ENCODE data around the gene TEP1.

The TEP1 gene

DNA sequence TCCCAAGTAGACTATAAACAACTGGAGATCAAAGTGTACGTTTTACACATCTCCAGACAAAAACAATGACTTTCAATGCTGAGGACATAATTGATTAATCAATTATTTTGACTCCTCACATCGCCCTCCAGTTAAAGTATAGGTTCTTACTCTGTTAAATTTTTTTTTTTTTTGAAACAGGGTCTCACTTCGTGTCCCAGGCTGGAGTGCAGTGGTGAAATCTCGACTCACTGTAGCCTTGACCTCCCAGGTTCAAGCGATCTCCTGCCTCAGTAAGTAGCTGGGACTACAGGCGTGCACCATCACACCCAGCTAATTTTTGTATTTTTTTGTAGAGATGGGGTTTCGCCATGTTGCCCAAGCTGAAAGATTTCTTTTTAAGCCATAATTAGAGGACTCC is 79.3 kb downstream of the TEP1 start:
- H3K79me2 ChIP-seq (ENCODE audit: control insufficient read depth, low read length) = peaks cover 51% of the 10 kb centered on the region
- H3K27ac ChIP-seq (ENCODE audit: low read depth, low read length) = peak overlapping the region; percentile 83
- H3K36me3 ChIP-seq (ENCODE audit: control insufficient read depth, low read length) = peaks cover 34% of the 10 kb centered on the region
- TF ChIP-seq, protein P1, sequence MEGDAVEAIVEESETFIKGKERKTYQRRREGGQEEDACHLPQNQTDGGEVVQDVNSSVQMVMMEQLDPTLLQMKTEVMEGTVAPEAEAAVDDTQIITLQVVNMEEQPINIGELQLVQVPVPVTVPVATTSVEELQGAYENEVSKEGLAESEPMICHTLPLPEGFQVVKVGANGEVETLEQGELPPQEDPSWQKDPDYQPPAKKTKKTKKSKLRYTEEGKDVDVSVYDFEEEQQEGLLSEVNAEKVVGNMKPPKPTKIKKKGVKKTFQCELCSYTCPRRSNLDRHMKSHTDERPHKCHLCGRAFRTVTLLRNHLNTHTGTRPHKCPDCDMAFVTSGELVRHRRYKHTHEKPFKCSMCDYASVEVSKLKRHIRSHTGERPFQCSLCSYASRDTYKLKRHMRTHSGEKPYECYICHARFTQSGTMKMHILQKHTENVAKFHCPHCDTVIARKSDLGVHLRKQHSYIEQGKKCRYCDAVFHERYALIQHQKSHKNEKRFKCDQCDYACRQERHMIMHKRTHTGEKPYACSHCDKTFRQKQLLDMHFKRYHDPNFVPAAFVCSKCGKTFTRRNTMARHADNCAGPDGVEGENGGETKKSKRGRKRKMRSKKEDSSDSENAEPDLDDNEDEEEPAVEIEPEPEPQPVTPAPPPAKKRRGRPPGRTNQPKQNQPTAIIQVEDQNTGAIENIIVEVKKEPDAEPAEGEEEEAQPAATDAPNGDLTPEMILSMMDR (IDR thresholded peaks at IDR 0.05; ENCODE audit: low read depth, low read length, poor library complexity, severe bottlenecking) = no peak
- TF ChIP-seq EZH2phosphoT487 (IDR thresholded peaks at IDR 0.05; ENCODE audit: borderline replicate concordance, low read length) = no peak
- H4K20me1 ChIP-seq (ENCODE audit: control insufficient read depth, insufficient read depth, low read depth, low read length) = peaks cover 6% of the 10 kb centered on the region; the same call in 1 of the 2 replicates
- peaks cover 22% of the 10 kb centered on the region for H3F3A ChIP-seq (ENCODE audit: control insufficient read depth, insufficient read depth)
- no peaks in the 10 kb centered on the region for H3K9me3 ChIP-seq (ENCODE audit: control insufficient read depth, insufficient read depth, low read length)
- no peaks in the 10 kb centered on the region for H3K9me2 ChIP-seq (replicated peaks; ENCODE audit: control insufficient read depth, low read length)
- peaks cover 46% of the 10 kb centered on the region for H3K4me1 ChIP-seq (ENCODE audit: control insufficient read depth, low read length)
- H3K4me2 ChIP-seq (ENCODE audit: low read length) = peak overlapping the region; percentile 98
- no peaks in the 10 kb centered on the region for H3K27me3 ChIP-seq (ENCODE audit: control insufficient read depth, low read length)
- H3K4me3 ChIP-seq (ENCODE audit: low read length) = peak overlapping the region; percentile 97

DNA sequence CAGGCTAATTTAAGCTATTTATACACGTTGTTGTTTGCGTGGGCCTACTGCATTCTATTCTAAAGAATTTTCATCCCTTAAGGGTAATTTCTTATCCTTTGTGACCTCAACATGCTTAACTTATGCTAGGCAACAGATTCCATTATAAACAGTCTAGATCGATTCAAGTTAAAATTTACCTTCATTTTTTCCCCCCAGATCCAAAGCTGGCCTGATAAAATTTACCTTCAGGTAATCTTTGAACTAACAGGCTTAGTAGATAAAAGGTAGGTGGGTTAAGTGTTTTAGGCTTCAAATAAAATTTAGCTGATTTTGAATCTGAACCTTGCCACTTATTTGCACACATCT is 79.8 kb downstream of the TEP1 start:
- peaks cover 56% of the 10 kb centered on the region for H3K79me2 ChIP-seq (ENCODE audit: control insufficient read depth, low read length)
- no peaks in the 10 kb centered on the region for H3K9me2 ChIP-seq (replicated peaks; ENCODE audit: control insufficient read depth, low read length)
- H3K4me2 ChIP-seq (ENCODE audit: low read length) = peak overlapping the region; percentile 98
- peak overlapping the region; percentile 97 for H3K4me3 ChIP-seq (ENCODE audit: low read length)
- peak overlapping the region; percentile 83 for H3K27ac ChIP-seq (ENCODE audit: low read depth, low read length)
- peaks cover 51% of the 10 kb centered on the region for H3K4me1 ChIP-seq (ENCODE audit: control insufficient read depth, low read length)
- peaks cover 39% of the 10 kb centered on the region for H3K36me3 ChIP-seq (ENCODE audit: control insufficient read depth, low read length)
- H3K27me3 ChIP-seq (ENCODE audit: control insufficient read depth, low read length) = no peaks in the 10 kb centered on the region
- H3F3A ChIP-seq (ENCODE audit: control insufficient read depth, insufficient read depth) = peaks cover 24% of the 10 kb centered on the region
- H4K20me1 ChIP-seq (ENCODE audit: control insufficient read depth, insufficient read depth, low read depth, low read length) = peaks cover 6% of the 10 kb centered on the region; the same call in 1 of the 2 replicates
- H3K9me3 ChIP-seq (ENCODE audit: control insufficient read depth, insufficient read depth, low read length) = no peaks in the 10 kb centered on the region
- no peak for TF ChIP-seq EZH2phosphoT487 (IDR thresholded peaks at IDR 0.05; ENCODE audit: borderline replicate concordance, low read length)
- TF ChIP-seq, protein P1 (IDR thresholded peaks at IDR 0.05; ENCODE audit: low read depth, low read length, poor library complexity, severe bottlenecking) = no peak

DNA sequence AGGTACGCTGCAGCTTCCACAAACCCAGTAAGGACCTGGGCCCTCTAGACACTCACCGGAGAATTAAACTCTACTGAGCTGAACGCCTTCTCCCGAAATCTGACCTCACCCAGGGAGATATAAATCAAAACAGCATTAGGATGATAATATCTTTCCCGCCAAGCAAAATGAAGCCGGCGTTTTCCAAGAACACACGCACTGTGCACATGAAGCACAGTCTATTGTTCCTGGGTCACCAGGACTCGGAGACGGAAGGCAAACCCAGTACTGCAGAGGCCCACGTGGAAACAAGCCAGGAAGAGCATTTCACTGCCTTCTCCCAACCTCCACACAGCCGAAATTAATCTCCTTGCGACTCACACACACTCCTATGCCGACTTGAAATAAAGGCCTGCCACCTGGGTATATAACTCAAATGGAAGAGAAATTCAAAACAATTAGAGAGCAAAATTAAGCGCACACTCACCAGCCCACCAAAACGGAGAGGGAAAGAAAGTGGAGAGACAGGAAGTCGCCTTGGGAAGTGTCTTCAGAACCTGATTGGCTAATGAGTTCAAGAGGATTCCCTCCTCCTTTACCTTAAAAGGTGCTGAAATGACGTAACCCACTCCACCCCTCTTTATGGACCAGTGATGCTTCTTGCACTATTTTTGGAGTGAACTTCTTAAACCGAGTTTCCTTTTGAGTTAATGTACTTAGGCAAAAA is 80.4 kb downstream of the TEP1 start, which contains the start of gene CCNB1IP1:
CCNB1IP1 (minus strand) TSS at position 492 of the 706 bp plus-strand sequence. CDS start 16,756 bp downstream, outside the sequence.
- H3K36me3 ChIP-seq (ENCODE audit: control insufficient read depth, low read length) = peaks cover 44% of the 10 kb centered on the region
- no peak for TF ChIP-seq EZH2phosphoT487 (IDR thresholded peaks at IDR 0.05; ENCODE audit: borderline replicate concordance, low read length)
- TF ChIP-seq, protein P1 (IDR thresholded peaks at IDR 0.05; ENCODE audit: low read depth, low read length, poor library complexity, severe bottlenecking) = no peak
- H3K4me1 ChIP-seq (ENCODE audit: control insufficient read depth, low read length) = peaks cover 54% of the 10 kb centered on the region
- H3K27ac ChIP-seq (ENCODE audit: low read depth, low read length) = peak within 1 kb of the TSS; percentile 83
- no peaks in the 10 kb centered on the region for H3K9me2 ChIP-seq (replicated peaks; ENCODE audit: control insufficient read depth, low read length)
- no peaks in the 10 kb centered on the region for H3K9me3 ChIP-seq (ENCODE audit: control insufficient read depth, insufficient read depth, low read length)
- H3K79me2 ChIP-seq (ENCODE audit: control insufficient read depth, low read length) = peaks cover 61% of the 10 kb centered on the region
- H3F3A ChIP-seq (ENCODE audit: control insufficient read depth, insufficient read depth) = peaks cover 29% of the 10 kb centered on the region
- peak within 1 kb of the TSS; percentile 97 for H3K4me3 ChIP-seq (ENCODE audit: low read length)
- peaks cover 6% of the 10 kb centered on the region; the same call in 1 of the 2 replicates for H4K20me1 ChIP-seq (ENCODE audit: control insufficient read depth, insufficient read depth, low read depth, low read length)
- H3K4me2 ChIP-seq (ENCODE audit: low read length) = peak within 1 kb of the TSS; percentile 98
- H3K27me3 ChIP-seq (ENCODE audit: control insufficient read depth, low read length) = no peaks in the 10 kb centered on the region

Data from DOHH2 (cell line).